Measurements from ENCODE around the gene CCSER1.

The CCSER1 gene

GRCh38 chr4:90274175-90274574 lies 147.0 kb downstream of the CCSER1 start:
- H3K4me3 ChIP-seq (ENCODE audit: low read length), result no peak overlapping the region
- no peak for TF ChIP-seq CTCF (conservative IDR thresholded peaks at IDR 0.05; ENCODE audit: low read depth, low read length)
- no peak for DNase-seq (ENCODE audit: low read depth)

- H3K4me3 ChIP-seq (ENCODE audit: low read length), result no peak overlapping the region
- no peak for TF ChIP-seq CTCF (conservative IDR thresholded peaks at IDR 0.05; ENCODE audit: low read depth, low read length)
- DNase-seq (ENCODE audit: low read depth), result no peak
Observed at GRCh38 chr4:90280954-90281353, 153.8 kb downstream of the CCSER1 start.

GRCh38 chr4:90281541-90282355 lies 154.6 kb downstream of the CCSER1 start:
- no peak for DNase-seq (ENCODE audit: low read depth)
- TF ChIP-seq CTCF (conservative IDR thresholded peaks at IDR 0.05; ENCODE audit: low read depth, low read length), result no peak
- no peak overlapping the region for H3K4me3 ChIP-seq (ENCODE audit: low read length)

- no peak for DNase-seq (ENCODE audit: low read depth)
- no peak for TF ChIP-seq CTCF (conservative IDR thresholded peaks at IDR 0.05; ENCODE audit: low read depth, low read length)
- H3K4me3 ChIP-seq (ENCODE audit: low read length), result no peak overlapping the region
Observed at GRCh38 chr4:90290345-90290744, 163.2 kb downstream of the CCSER1 start.

GRCh38 chr4:90292438-90292837 lies 165.2 kb downstream of the CCSER1 start:
- no peak for TF ChIP-seq CTCF (conservative IDR thresholded peaks at IDR 0.05; ENCODE audit: low read depth, low read length)
- DNase-seq (ENCODE audit: low read depth), result no peak
- H3K4me3 ChIP-seq (ENCODE audit: low read length), result no peak overlapping the region

GRCh38 chr4:90293320-90293719 lies 166.1 kb downstream of the CCSER1 start:
- no peak for DNase-seq (ENCODE audit: low read depth)
- peak; percentile 57 for TF ChIP-seq CTCF (conservative IDR thresholded peaks at IDR 0.05; ENCODE audit: low read depth, low read length)

GRCh38 chr4:90299373-90299772 lies 172.2 kb downstream of the CCSER1 start:
- DNase-seq (ENCODE audit: low read depth), result no peak
- no peak overlapping the region for H3K4me3 ChIP-seq (ENCODE audit: low read length)
- no peak for TF ChIP-seq CTCF (conservative IDR thresholded peaks at IDR 0.05; ENCODE audit: low read depth, low read length)

More at GRCh38 chr4:90293320-90293719, 166.1 kb downstream of the CCSER1 start:
- H3K4me3 ChIP-seq (ENCODE audit: low read length), result no peak overlapping the region
